B cell (primary cell): ENCODE results near the gene GALNT5. TPM values are rescaled to one million over a fixed set of nuclear protein-coding genes. Genes with fewer than 3 reads are reported as not detected.

Source experiments
- ATAC-seq: fragments of 200-7000 bp; cut with Tn5 transposase; one replicate; pipeline ENCODE4 v1.10.0; 2021; ENCODE audit warnings: low read depth, mild to moderate bottlenecking, moderate number of reproducible peaks, moderate library complexity
- CTCF ChIA-PET: fragments of 350-600 bp; sonication (Branson Sonifier 250); formaldehyde crosslinking; loops from one replicate; lab custom pipeline; 2021; ENCODE audit warnings: antibody characterized with exemption, inconsistent platforms; lab: Charles Lee
- POLR2A ChIA-PET: fragments of 350-600 bp; sonication (Branson Sonifier 250); formaldehyde crosslinking; loops from one replicate; lab custom pipeline; 2021; ENCODE audit warnings: antibody characterized with exemption; lab: Charles Lee
- DNase-seq: peaks from one replicate; pipeline ENCODE4 v3.0.0; 2013
- H2AFZ ChIP-seq: 2 replicates; pipeline ENCODE4 v1.6.1; 2012; ENCODE audit warnings: mild to moderate bottlenecking, low read depth, low read length; ENCODE audit not compliant: insufficient read depth, poor library complexity, severe bottlenecking
- H3K27ac ChIP-seq, 2 donors: 1 replicate in 1 of 2; 2 replicates in 1 of 2; pipeline ENCODE4 v1.5.1; 2012 to 2013; ENCODE audit warnings: low read length in 2 of 2, mild to moderate bottlenecking in 2 of 2, moderate library complexity in 1 of 2
- H3K27me3 ChIP-seq, 4 experiments: fragments of 200-600 bp in 1 of 4; sonication (generic) in 1 of 4; replicated peaks in 1 of 4; 1 replicate in 2 of 4; 2 replicates in 2 of 4; pipeline versions ENCODE4 v1.6.1 to v1.7.0; 2013 to 2016; ENCODE audit warnings: low read length in 3 of 4, mild to moderate bottlenecking in 2 of 4, mixed read lengths in 1 of 4, moderate library complexity in 1 of 4; ENCODE audit not compliant: insufficient read depth in 4 of 4, control insufficient read depth in 3 of 4; ENCODE audit errors: control extremely low read depth in 1 of 4
- H3K36me3 ChIP-seq, 2 experiments: replicated peaks in 1 of 2; 1 replicate in 1 of 2; 2 replicates in 1 of 2; pipeline versions ENCODE4 v1.6.1 to v1.7.1; 2013; ENCODE audit warnings: low read length in 1 of 2; ENCODE audit not compliant: insufficient read depth in 2 of 2, control insufficient read depth in 1 of 2; ENCODE audit errors: control extremely low read depth in 1 of 2, extremely low read depth in 1 of 2
- H3K4me1 ChIP-seq, 2 donors: fragments of 200-600 bp in 1 of 2; sonication (generic) in 1 of 2; 1 replicate in 1 of 2; 2 replicates in 1 of 2; pipeline versions ENCODE4 v1.5.1 to v1.6.1; 2013 to 2017; ENCODE audit warnings: low read length in 2 of 2; ENCODE audit not compliant: control insufficient read depth in 2 of 2, insufficient read depth in 2 of 2
- H3K4me2 ChIP-seq: replicated peaks from 2 replicates; pipeline ENCODE3; 2012; ENCODE audit warnings: mild to moderate bottlenecking, low read depth, low read length; ENCODE audit not compliant: poor library complexity, severe bottlenecking
- H3K4me3 ChIP-seq, 5 experiments: fragments of 200-600 bp in 1 of 5; sonication (generic) in 1 of 5; 1 replicate in 3 of 5; 2 replicates in 2 of 5; pipeline versions ENCODE4 v1.5.1 to v1.7.0; 2011 to 2016; ENCODE audit warnings: low read length in 4 of 5, mild to moderate bottlenecking in 4 of 5, low read depth in 2 of 5, control low read depth in 1 of 5, moderate library complexity in 1 of 5; ENCODE audit not compliant: insufficient read depth in 1 of 5; ENCODE audit errors: control extremely low read depth in 1 of 5, extremely low read depth in 1 of 5
- H3K79me2 ChIP-seq: fragments of 200-600 bp; sonication (generic); one replicate; pipeline ENCODE4 v1.6.0; 2016; ENCODE audit warnings: low read length; ENCODE audit not compliant: control insufficient read depth, insufficient read depth
- H3K9ac ChIP-seq: fragments of 200-600 bp; sonication (generic); 2 replicates; pipeline ENCODE4 v1.6.1; 2017; ENCODE audit warnings: mild to moderate bottlenecking, low read length, moderate library complexity
- H3K9me3 ChIP-seq, 3 donors: one replicate each; pipeline versions ENCODE4 v1.6.1 to v1.7.1; 2013; ENCODE audit warnings: low read length in 2 of 3; ENCODE audit not compliant: control insufficient read depth in 2 of 3, insufficient read depth in 1 of 3; ENCODE audit errors: control extremely low read depth in 1 of 3
- H4K20me1 ChIP-seq: 2 replicates; pipeline ENCODE4 v1.6.0; 2012; ENCODE audit warnings: mild to moderate bottlenecking, low read length; ENCODE audit not compliant: insufficient read depth, control insufficient read depth, poor library complexity, severe bottlenecking
- H3K27ac Mint-ChIP-seq: one replicate; pipeline ENCODE4 v1.8.0; 2021; ENCODE audit warnings: mixed read lengths
- H3K27me3 Mint-ChIP-seq: one replicate; pipeline ENCODE4 v1.8.0; 2021; ENCODE audit warnings: mixed read lengths
- H3K4me1 Mint-ChIP-seq: one replicate; pipeline ENCODE4 v1.8.0; 2021; ENCODE audit warnings: mixed read lengths
- H3K4me3 Mint-ChIP-seq: one replicate; pipeline ENCODE4 v1.8.0; 2021; ENCODE audit warnings: mixed read lengths
- H3K9me3 Mint-ChIP-seq: one replicate; pipeline ENCODE4 v1.8.0; 2022; ENCODE audit warnings: mixed read lengths; ENCODE audit not compliant: insufficient read depth
- CTCF ChIP-seq: fragments of 200-600 bp; IDR thresholded peaks from one replicate; pipeline ENCODE4 v1.8.0; 2022; ENCODE audit warnings: antibody characterized with exemption, mild to moderate bottlenecking
- EZH2 ChIP-seq: IDR thresholded peaks from 2 replicates; pipeline ENCODE4 v1.6.1; 2012; ENCODE audit warnings: borderline replicate concordance, low read depth, mild to moderate bottlenecking, moderate library complexity, low read length; ENCODE audit not compliant: insufficient read depth, poor library complexity, severe bottlenecking
- WGBS: methylation state at CpG from one replicate; pipeline ENCODE4 v1.1.5; 2013; ENCODE audit warnings: missing lambda C conversion rate; ENCODE audit not compliant: insufficient coverage; 5-methylcytosine and 5-hydroxymethylcytosine counted together
- intact Hi-C: fragments of 100-400 bp; cut with micrococcal nuclease; formaldehyde crosslinking; loops from one replicate; pipeline ENCODE4 v1.10.0; 2022
- polyA plus RNA-seq: library from polyadenylated mRNA; depleted of rRNA; stranded (reverse); fragments of >200 nt; gene quantifications from 2 replicates; pipeline ENCODE4 v1.2.3, GENCODE V29; 2012
- total RNA-seq, 2 donors: library from RNA; stranded (reverse); fragments of 120-200 nt in 1 of 2; gene quantifications; 1 replicate in 1 of 2; 2 replicates in 1 of 2; pipeline versions ENCODE4 v1.2.3 to v1.2.4, GENCODE V29; 2013 to 2022

GALNT5 gene
- total and polyA plus RNA-seq, 2 donors (not counting 1 experiment from before 2014, with no cell fraction given), result not detected

- ATAC-seq (no peak), DNase-seq (no peak)
- Mint-ChIP-seq H3K27ac (no peak overlapping the region), H3K9me3 (no peaks in the 10 kb centered on the region), H3K4me1 (no peaks in the 10 kb centered on the region), H3K27me3 (peaks cover 10% of the 10 kb centered on the region), H3K4me3 (no peak overlapping the region)
- H4K20me1 ChIP-seq, result no peaks in the 10 kb centered on the region
- H3K27me3 ChIP-seq, result no peaks in the 10 kb centered on the region
- H3K4me1 ChIP-seq, result no peaks in the 10 kb centered on the region
- no peaks in the 10 kb centered on the region for H3K9me3 ChIP-seq
- CTCF ChIA-PET, result no interaction called here
- no peak overlapping the region for H3K4me2 ChIP-seq
- POLR2A ChIA-PET, result no interaction called here
- H3K79me2 ChIP-seq, result no peaks in the 10 kb centered on the region
- no peak overlapping the region for H3K27ac ChIP-seq
- no peak overlapping the region for H3K9ac ChIP-seq
- TF ChIP-seq CTCF (no peak), EZH2 (no peak)
- WGBS, result no CpG with 5 or more reads among the region's 2 CpGs
- no peaks in the 10 kb centered on the region for H3K36me3 ChIP-seq
- H2AFZ ChIP-seq, result no peak overlapping the region
- intact Hi-C loops, result no loop called here
- no peak overlapping the region for H3K4me3 ChIP-seq
Observed at GRCh38 chr2:157251932-157252331, 5.6 kb upstream of the GALNT5 start.

GRCh38 chr2:157252529-157252928 is 5.0 kb upstream of the GALNT5 start:
- no peak for TF ChIP-seq EZH2
- no peak for TF ChIP-seq CTCF
- H3K9me3 ChIP-seq, result no peaks in the 10 kb centered on the region

More at GRCh38 chr2:157252529-157252928, 5.0 kb upstream of the GALNT5 start:
- Mint-ChIP-seq H3K27ac (no peak overlapping the region), H3K27me3 (peaks cover 14% of the 10 kb centered on the region), H3K4me1 (no peaks in the 10 kb centered on the region), H3K9me3 (no peaks in the 10 kb centered on the region), H3K4me3 (no peak overlapping the region)
- Histone ChIP-seq H3K36me3 (no peaks in the 10 kb centered on the region), H3K79me2 (no peaks in the 10 kb centered on the region), H3K4me1 (no peaks in the 10 kb centered on the region), H2AFZ (no peak overlapping the region), H3K27me3 (peaks cover 0 to 2% (median 0%) of the 10 kb centered on the region in 4 experiments), H3K27ac (no peak overlapping the region), H3K9ac (no peak overlapping the region), H3K4me3 (no peak overlapping the region), H4K20me1 (no peaks in the 10 kb centered on the region), H3K4me2 (no peak overlapping the region)
- ChIA-PET CTCF (no interaction called here), POLR2A (no interaction called here)
- DNase-seq (no peak), ATAC-seq (no peak)
- intact Hi-C loops, result no loop called here
- 90% methylated on average over 2 of the region's 4 CpGs for WGBS
